Naive B cell (primary cell): ENCODE results near the gene ADA. TPM values are rescaled to one million over a fixed set of nuclear protein-coding genes. Genes with fewer than 3 reads are reported as not detected.
"Not testable (repeated sequence)": the region's sequence is repeated elsewhere in the genome, so short reads cannot be mapped to it uniquely, and the experiment has no call there.

Experiments used
- ATAC-seq, 2 donors: fragments of 150-1000 bp; cut with Tn5 transposase; 2 replicates each; pipeline ENCODE4 v1.10.0; 2021; ENCODE audit warnings: low read depth in 2 of 2, mild to moderate bottlenecking in 2 of 2, moderate library complexity in 2 of 2
- DNase-seq: peaks from one replicate; pipeline ENCODE4 v3.0.0; 2022
- H3K27ac Mint-ChIP-seq, 6 donors: one replicate each; pipeline ENCODE4 v1.8.0; 2020 to 2022; ENCODE audit warnings: mild to moderate bottlenecking in 6 of 6, mixed read lengths in 6 of 6, moderate library complexity in 5 of 6, inconsistent platforms in 2 of 6
- H3K27me3 Mint-ChIP-seq, 3 donors: one replicate each; pipeline ENCODE4 v1.8.0; 2021 to 2022; ENCODE audit warnings: mixed read lengths in 3 of 3, mild to moderate bottlenecking in 1 of 3
- H3K36me3 Mint-ChIP-seq, 2 donors: one replicate each; pipeline ENCODE4 v1.8.0; 2020 to 2022; ENCODE audit warnings: mixed read lengths in 2 of 2, inconsistent platforms in 1 of 2, mild to moderate bottlenecking in 1 of 2
- H3K4me1 Mint-ChIP-seq, 3 donors: one replicate each; pipeline ENCODE4 v1.8.0; 2020 to 2022; ENCODE audit warnings: mixed read lengths in 3 of 3, inconsistent platforms in 1 of 3, mild to moderate bottlenecking in 1 of 3, moderate library complexity in 1 of 3
- H3K4me3 Mint-ChIP-seq, 8 donors: one replicate each; pipeline ENCODE4 v1.8.0; 2020 to 2022; ENCODE audit warnings: mild to moderate bottlenecking in 8 of 8, mixed read lengths in 8 of 8, moderate library complexity in 8 of 8, inconsistent platforms in 2 of 8
- H3K9me3 Mint-ChIP-seq, 7 donors: one replicate each; pipeline ENCODE4 v1.8.0; 2020 to 2022; ENCODE audit warnings: mixed read lengths in 7 of 7, mild to moderate bottlenecking in 5 of 7, inconsistent platforms in 2 of 7, moderate library complexity in 1 of 7
- polyA plus RNA-seq, 6 donors: library from polyadenylated mRNA; unstranded; fragments of 300-500 nt; fragmentation: Illumina TruSeq; gene quantifications; one replicate each; pipeline ENCODE4 v1.2.3, GENCODE V29; 2021; ENCODE audit warnings: low read depth in 6 of 6

Gene ADA
- polyA plus RNA-seq, 6 donors from 2014 or later = 1.7 to 7.6 (median 4.6) TPM

DNA sequence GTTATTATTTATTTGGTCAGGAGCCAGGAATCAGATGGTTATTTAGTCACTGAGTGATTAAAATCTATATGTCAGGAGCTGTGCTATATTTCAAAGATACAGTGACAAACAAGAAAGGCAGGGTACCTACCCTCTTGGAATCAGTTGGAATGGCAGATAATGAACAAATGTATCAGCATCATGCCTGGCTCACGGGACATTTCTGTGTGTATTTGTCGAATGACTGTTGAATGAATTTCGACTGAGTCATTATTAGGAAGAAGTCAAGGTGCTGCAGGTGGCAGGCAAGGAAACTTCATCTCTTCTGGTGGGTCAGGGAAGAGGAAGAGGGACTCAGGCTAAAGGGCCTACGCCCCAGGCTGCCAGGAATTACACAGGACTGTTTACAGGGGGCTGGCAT, 55.5 kb downstream of the ADA start:
- peaks cover 43 to 84% (median 75%) of the 10 kb centered on the region in 3 donors for H3K4me1 Mint-ChIP-seq
- no peaks in the 10 kb centered on the region for H3K27me3 Mint-ChIP-seq
- H3K4me3 Mint-ChIP-seq = peak overlapping the region in 5 of 8 donors; percentile 40 to 91 (median 76)
- H3K9me3 Mint-ChIP-seq = no peaks in the 10 kb centered on the region
- peaks cover 15 to 24% of the 10 kb centered on the region in 2 donors for H3K36me3 Mint-ChIP-seq
- ATAC-seq (no peak), DNase-seq (no peak)
- peak overlapping the region in 4 of 6 donors; percentile 91 to 98 (median 96) for H3K27ac Mint-ChIP-seq

DNA sequence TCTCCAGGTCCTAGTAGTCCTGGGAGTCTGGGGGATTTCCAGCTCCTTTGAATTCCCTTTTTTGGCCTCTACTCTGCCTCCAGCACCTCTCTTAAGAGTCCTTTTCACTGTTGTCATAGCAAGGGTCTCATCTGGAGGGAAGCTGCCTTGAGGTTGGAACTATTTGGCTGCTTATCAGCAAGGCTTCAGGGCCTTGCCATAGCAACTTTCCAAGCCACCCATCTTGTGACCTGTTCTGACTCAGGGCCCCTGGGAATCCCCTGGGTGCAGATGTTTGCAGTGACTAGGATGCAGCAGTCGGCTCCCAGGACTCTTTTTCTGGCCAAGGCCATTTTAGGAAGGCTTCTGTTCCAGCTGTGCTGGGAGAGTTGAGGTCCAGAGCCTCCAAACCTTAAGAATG, 56.8 kb downstream of the ADA start:
- no peaks in the 10 kb centered on the region for H3K27me3 Mint-ChIP-seq
- ATAC-seq (peak; percentile 37 to 52), DNase-seq (no peak)
- peaks cover 10 to 24% of the 10 kb centered on the region in 2 donors for H3K36me3 Mint-ChIP-seq
- peak overlapping the region in 7 of 8 donors; percentile 47 to 81 (median 61) for H3K4me3 Mint-ChIP-seq
- H3K4me1 Mint-ChIP-seq = peaks cover 56 to 95% (median 73%) of the 10 kb centered on the region in 3 donors
- peak overlapping the region in 5 of 6 donors; percentile 5 to 93 (median 82) for H3K27ac Mint-ChIP-seq
- no peaks in the 10 kb centered on the region for H3K9me3 Mint-ChIP-seq

DNA sequence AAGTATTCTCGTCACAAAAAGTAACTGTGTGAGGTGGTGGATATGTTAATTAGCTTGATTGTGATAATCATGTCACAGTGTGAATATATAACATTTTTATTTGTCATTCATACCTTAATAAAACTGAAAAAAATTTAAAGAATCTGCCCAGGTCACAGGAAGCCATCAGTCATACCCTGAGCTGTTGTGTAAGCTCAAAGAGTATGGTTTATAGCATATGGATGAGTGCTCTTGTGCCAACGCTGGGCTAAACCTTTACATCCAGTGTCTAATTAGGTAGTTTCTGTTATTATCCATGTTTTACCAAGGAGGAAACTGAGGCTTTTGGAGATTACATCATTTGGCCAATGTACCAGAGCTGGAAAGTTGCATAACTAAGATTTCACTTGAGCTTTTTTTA, 57.7 kb downstream of the ADA start:
- no peaks in the 10 kb centered on the region for H3K27me3 Mint-ChIP-seq
- peaks cover 63 to 92% (median 73%) of the 10 kb centered on the region in 3 donors for H3K4me1 Mint-ChIP-seq
- DNase-seq = no peak
- H3K4me3 Mint-ChIP-seq = peak overlapping the region; percentile 2 to 78 (median 41)
- no peak for ATAC-seq
- peak overlapping the region in 5 of 6 donors; percentile 2 to 93 (median 11) for H3K27ac Mint-ChIP-seq
- H3K36me3 Mint-ChIP-seq = peaks cover 10 to 24% of the 10 kb centered on the region in 2 donors
- no peaks in the 10 kb centered on the region for H3K9me3 Mint-ChIP-seq

DNA sequence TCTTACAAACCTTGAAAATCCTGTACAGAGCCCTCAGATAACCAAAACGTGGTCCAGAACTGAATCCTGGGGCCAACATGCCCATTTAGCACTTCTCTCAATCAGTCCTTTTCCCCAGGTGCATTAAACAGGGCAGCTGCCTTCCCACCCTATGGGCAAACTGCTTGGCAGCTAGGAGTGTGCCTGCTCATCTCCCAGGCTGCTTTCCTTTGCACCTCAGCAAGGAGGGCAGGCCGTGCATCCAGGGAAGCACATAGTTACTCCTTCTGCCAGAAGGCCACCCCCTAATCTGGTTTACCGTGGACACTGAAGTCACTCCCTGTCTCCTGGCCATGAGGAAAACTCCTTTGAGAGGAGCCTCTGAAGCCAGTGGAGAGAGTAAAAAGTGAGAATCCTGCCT, 59.1 kb downstream of the ADA start:
- ATAC-seq (no peak), DNase-seq (no peak)
- Mint-ChIP-seq H3K4me3 (peak overlapping the region in 5 of 8 donors; percentile 9 to 64 (median 59)), H3K27me3 (no peaks in the 10 kb centered on the region), H3K4me1 (peaks cover 74 to 92% (median 77%) of the 10 kb centered on the region in 3 donors), H3K27ac (peak overlapping the region in 5 of 6 donors; percentile 49 to 93 (median 87)), H3K36me3 (peaks cover 10 to 31% of the 10 kb centered on the region in 2 donors), H3K9me3 (peaks cover 0 to 4% (median 0%) of the 10 kb centered on the region in 7 donors)

DNA sequence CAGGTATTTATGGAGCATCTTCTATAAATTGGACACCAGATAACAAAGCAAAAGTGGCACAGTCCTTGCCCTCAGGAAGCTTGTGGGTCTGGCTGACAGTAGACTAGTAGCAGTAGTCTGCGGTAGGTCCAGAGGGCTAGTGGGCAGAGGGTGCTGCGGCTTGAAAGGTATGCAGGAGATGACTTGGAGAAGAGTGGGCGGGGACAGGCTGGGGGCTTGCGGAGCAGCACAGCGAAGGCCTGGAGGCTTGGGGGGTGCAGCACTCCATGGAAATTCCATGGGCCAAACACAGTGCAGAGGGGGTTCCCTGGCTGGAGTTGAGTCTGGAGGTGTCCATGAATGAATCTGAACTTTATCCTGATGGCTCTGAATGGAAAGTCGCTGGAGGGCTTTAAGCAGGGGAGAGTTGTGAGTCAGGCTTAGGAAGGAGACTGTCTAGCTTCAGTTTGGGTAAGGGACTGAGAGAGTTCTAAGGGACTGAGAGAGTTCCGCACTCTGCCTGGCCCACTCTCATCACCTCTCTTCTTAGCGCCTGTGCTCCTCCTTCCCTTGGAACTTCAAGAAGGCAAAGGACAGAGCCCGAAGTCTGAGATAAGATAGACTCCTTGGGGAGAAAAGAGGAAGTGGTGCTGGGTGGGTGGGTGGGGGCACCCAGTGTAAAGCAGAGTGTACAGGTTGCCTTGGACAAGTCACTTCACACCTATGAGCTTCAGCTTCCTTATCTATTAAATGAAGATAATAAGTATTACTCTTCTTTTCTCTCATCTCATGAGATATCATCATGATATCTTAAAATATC, 60.3 kb downstream of the ADA start:
- H3K4me1 Mint-ChIP-seq = peaks cover 68 to 91% (median 89%) of the 10 kb centered on the region in 3 donors
- peaks cover 0 to 4% (median 0%) of the 10 kb centered on the region in 7 donors for H3K9me3 Mint-ChIP-seq
- DNase-seq (no peak), ATAC-seq (peak; percentile 31 to 44)
- peaks cover 10 to 31% of the 10 kb centered on the region in 2 donors for H3K36me3 Mint-ChIP-seq
- H3K4me3 Mint-ChIP-seq = peak overlapping the region; percentile 39 to 82 (median 75)
- no peaks in the 10 kb centered on the region for H3K27me3 Mint-ChIP-seq
- peak overlapping the region in 5 of 6 donors; percentile 65 to 98 (median 95) for H3K27ac Mint-ChIP-seq

DNA sequence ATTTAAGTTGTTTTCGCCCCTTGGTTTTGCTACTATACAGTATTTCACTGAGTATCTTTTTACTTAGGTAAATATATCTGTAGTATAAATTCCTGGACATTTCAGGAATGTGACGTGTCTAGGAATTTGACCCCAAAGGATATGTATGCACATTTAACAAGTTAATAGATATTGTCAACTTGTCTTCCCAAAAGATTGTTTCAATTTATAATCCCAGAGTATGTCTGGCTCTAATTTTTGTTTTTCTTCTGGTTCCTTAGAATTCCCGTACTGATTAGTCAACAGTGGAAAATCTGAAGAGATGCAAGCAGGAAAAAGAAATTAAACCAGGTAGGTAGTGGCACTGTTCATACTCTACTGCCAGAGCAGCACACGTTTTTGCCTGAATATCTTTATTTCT, 62.0 kb downstream of the ADA start:
- peaks cover 75 to 94% (median 91%) of the 10 kb centered on the region in 3 donors for H3K4me1 Mint-ChIP-seq
- DNase-seq (no peak), ATAC-seq (no peak)
- peaks cover 10 to 27% of the 10 kb centered on the region in 2 donors for H3K36me3 Mint-ChIP-seq
- H3K27ac Mint-ChIP-seq = peak overlapping the region in 5 of 6 donors; percentile 72 to 95 (median 74)
- H3K4me3 Mint-ChIP-seq = peak overlapping the region in 6 of 8 donors; percentile 3 to 52 (median 23)
- H3K9me3 Mint-ChIP-seq = peaks cover 0 to 4% (median 0%) of the 10 kb centered on the region in 7 donors
- no peaks in the 10 kb centered on the region for H3K27me3 Mint-ChIP-seq

DNA sequence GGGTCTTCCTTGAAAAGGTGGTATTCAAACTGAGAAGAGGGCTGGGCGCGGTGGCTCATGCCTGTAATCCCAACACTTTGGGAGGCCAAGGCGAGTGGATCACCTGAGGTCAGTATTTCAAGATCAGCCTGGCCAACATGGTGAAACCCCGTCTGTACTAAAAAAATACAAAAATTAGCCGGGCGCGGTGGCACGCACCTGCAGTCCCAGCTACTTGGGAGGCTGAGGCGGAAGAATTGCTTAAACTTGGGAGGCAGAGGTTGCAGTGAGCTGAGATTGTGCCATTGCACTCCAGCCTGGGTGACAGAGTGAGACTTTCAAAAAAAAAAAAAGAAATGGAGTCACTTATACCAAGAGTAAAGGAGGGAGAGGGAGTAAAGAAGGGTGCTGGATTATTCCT, 63.2 kb downstream of the ADA start:
- Mint-ChIP-seq H3K4me1 (peaks cover 74 to 92% (median 91%) of the 10 kb centered on the region in 3 donors), H3K27ac (peak overlapping the region in 5 of 6 donors; percentile 92 to 100 (median 98)), H3K36me3 (peaks cover 10 to 15% of the 10 kb centered on the region in 2 donors), H3K4me3 (peak overlapping the region; percentile 65 to 96 (median 93))
- H3K27me3 Mint-ChIP-seq, H3K9me3 Mint-ChIP-seq, ATAC-seq, DNase-seq: not testable (repeated sequence)

DNA sequence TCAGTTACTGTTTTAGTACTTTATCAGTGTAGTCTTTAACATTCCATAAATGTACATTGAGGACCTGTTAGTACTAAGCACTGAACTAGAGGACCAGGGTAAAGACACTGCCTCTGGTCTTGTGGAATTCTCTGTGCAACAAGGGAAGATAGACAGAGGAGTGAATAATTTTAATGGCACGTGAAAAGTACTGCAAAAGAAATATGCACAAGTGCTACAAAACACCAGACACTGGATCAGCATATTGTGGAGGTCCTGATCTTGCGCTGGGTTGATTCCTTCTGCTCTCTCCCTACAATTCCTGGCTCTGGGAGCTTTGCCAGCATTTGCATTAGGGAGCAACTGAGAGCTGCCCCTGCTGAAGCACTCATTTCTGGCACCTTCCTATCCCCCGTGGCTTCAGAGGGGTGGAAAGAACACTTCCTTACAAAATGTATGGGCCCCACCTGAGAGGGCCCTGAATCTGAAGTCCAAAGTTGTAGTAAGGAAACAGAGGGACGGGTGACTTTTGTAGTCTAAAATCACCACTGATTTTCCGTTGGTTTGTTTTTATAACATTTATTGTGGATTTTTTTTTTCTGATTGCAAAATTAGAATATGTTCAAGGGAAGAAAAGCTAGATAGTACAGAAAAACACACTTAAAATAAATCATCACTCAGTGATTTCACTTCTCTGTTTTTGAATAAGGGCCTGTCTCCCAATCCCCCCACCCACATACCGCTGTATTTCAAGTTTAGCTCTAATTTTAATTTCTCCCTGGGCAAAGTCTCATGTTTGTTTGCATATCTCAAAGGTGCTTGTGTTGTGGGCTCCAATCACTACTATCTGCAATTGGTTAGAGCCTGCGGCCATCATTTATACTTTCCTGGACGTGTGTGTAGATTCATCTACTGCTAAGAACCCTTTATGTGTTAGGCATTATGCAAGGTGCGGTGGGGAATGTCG, 64.2 kb downstream of the ADA start:
- ATAC-seq (no peak), DNase-seq (peak; percentile 49)
- Mint-ChIP-seq H3K4me3 (peak overlapping the region; percentile 82 to 96 (median 93)), H3K27me3 (no peaks in the 10 kb centered on the region), H3K9me3 (peaks cover 0 to 4% (median 0%) of the 10 kb centered on the region in 7 donors), H3K36me3 (peaks cover 5 to 7% of the 10 kb centered on the region in 2 donors), H3K27ac (peak overlapping the region in 5 of 6 donors; percentile 92 to 100 (median 98)), H3K4me1 (peaks cover 72 to 92% (median 86%) of the 10 kb centered on the region in 3 donors)

DNA sequence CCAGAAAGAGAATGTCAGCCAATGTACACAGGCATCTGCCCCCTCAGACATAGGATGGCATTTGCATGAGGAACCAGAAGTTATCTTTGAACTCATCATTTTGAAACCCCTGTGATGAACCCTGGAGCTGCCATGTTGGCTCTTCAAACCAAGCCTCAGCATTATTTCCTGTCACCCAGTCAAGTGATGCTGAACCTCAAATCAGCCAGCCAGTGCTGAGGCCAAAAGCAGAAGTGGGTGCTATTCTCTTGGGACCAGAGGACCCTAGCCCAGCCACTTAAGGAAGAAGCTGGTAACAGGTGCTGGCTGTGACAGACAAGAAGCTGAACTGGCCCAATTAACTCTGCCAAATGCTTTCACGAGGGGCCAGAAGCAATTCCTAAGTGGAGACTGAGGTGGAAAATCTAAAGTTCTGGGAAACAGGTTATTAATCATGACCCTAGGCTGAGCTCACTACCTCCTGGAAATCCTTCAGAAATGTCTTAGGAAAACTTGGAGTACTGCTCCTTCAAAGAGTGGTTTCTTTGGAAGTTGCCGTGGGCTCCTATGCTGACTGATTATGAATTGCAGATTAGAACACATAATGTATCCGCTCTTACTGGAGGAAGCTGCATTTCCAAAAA, 65.1 kb downstream of the ADA start:
- peaks cover 5 to 7% of the 10 kb centered on the region in 2 donors for H3K36me3 Mint-ChIP-seq
- H3K27ac Mint-ChIP-seq = peak overlapping the region in 5 of 6 donors; percentile 92 to 100 (median 98)
- peaks cover 75 to 93% (median 86%) of the 10 kb centered on the region in 3 donors for H3K4me1 Mint-ChIP-seq
- DNase-seq (peak; percentile 93), ATAC-seq (peak; percentile 82 to 85)
- peak overlapping the region; percentile 84 to 96 (median 93) for H3K4me3 Mint-ChIP-seq
- peaks cover 0 to 4% (median 0%) of the 10 kb centered on the region in 7 donors for H3K9me3 Mint-ChIP-seq
- no peaks in the 10 kb centered on the region for H3K27me3 Mint-ChIP-seq

DNA sequence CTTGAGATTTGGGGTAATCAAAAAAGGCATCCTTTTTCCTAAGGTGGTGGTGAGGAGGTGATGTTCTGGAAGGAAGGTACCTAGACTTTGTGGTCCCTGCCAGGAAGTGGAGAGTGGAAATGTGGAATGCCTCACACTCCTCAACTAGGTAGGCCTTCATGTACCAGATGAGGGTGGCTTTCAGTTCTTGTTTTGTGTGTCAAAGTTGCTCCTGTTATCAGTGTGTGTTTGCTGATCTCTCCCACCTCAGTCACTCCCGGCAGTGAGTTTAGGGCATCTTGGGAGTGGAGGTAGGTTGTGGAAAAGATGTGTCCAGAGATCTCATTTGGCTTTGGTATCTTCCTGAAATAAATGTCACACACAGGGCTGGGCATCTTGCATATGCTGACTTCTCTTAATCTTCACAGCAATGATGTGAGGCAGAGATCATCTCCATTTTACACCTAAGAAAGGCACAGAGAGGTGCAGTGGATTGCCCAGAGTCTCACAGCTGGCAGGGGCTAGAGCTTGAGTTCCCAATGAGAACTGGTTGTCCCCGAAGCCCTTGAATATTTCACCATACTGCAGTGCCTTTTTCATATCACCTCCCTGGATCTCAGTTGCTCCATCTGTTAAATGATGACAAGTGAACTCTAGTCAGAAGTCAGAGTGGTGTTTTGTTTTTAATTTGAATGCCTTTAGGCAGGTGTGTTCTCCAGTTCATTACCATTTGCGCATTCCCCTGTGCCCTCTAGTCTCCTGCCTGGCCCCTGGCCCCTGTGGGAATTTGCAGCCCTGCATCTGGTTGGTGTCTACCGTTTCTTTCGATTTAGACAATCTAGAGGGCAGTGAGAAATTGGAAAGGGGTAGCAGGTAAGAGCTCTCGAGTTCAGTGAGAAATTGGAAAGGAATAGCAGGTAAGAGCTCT, 66.2 kb downstream of the ADA start:
- no peak for ATAC-seq
- Mint-ChIP-seq H3K27ac (peak overlapping the region in 5 of 6 donors; percentile 92 to 100 (median 98)), H3K27me3 (no peaks in the 10 kb centered on the region), H3K4me1 (peaks cover 77 to 93% (median 87%) of the 10 kb centered on the region in 3 donors), H3K4me3 (peak overlapping the region; percentile 84 to 96 (median 93)), H3K36me3 (peaks cover 2 to 7% of the 10 kb centered on the region in 2 donors), H3K9me3 (peaks cover 0 to 4% (median 0%) of the 10 kb centered on the region in 7 donors)
- DNase-seq = no peak

DNA sequence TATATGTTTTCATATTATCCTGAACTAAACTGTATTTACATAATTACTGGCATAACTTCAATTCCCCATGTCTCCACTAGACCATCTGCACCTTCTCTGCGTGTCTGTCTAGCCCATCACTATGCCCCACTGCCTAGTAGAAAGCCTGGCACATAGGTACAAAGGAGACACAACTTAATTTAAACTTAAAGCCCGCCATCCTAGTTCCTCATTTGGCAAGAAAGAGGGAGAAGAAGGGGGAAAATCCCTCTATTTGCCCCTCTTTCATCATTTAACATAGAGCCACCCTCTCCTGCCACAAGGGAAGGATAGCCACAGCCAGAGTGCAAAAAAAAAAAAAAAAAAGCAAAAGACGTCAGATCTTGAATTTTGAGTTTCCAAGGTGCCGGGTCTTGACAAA, 67.3 kb downstream of the ADA start:
- H3K27me3 Mint-ChIP-seq = no peaks in the 10 kb centered on the region
- ATAC-seq = peak; percentile 27 to 33

More for the DNA sequence above, 67.3 kb downstream of the ADA start:
- Mint-ChIP-seq H3K4me1 (peaks cover 77 to 95% (median 89%) of the 10 kb centered on the region in 3 donors), H3K4me3 (peak overlapping the region; percentile 84 to 96 (median 93)), H3K9me3 (peaks cover 0 to 4% (median 0%) of the 10 kb centered on the region in 7 donors), H3K27ac (peak overlapping the region in 5 of 6 donors; percentile 92 to 100 (median 98)), H3K36me3 (peaks cover 0 to 7% of the 10 kb centered on the region in 2 donors)
- DNase-seq = peak; percentile 53
